ENCODE results near the gene RAD1.

DNA sequence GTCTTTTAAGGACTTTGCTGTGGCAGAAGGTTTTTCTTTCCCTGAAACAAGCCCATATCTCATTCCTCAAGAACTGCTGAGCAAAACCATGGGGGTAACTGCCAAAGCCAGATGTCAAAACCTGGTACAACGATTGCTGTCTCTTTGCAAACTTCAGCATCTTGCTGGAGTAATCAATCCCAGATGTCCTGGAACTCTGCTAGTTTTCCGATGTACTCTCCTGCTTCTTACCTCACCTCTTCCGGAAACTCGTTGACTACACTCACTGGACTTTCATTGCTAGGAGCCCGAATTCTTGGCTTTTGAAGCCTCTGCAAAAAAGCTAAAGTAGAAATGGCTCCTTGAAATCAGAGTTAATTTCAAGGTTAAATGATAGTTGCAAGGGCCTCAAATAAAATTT, 23.3 kb downstream of the RAD1 start:
- TF ChIP-seq, protein P1, sequence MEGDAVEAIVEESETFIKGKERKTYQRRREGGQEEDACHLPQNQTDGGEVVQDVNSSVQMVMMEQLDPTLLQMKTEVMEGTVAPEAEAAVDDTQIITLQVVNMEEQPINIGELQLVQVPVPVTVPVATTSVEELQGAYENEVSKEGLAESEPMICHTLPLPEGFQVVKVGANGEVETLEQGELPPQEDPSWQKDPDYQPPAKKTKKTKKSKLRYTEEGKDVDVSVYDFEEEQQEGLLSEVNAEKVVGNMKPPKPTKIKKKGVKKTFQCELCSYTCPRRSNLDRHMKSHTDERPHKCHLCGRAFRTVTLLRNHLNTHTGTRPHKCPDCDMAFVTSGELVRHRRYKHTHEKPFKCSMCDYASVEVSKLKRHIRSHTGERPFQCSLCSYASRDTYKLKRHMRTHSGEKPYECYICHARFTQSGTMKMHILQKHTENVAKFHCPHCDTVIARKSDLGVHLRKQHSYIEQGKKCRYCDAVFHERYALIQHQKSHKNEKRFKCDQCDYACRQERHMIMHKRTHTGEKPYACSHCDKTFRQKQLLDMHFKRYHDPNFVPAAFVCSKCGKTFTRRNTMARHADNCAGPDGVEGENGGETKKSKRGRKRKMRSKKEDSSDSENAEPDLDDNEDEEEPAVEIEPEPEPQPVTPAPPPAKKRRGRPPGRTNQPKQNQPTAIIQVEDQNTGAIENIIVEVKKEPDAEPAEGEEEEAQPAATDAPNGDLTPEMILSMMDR (IDR thresholded peaks at IDR 0.05): no peak
- no peak for TF ChIP-seq POLR2A (IDR thresholded peaks at IDR 0.05)

Data from breast epithelium (tissue), 3 donors.